NCI-H2227 treated with DMSO at 0.1 percent for 48 hours (cell line): ENCODE measurements around the gene ECE1.
A peak's percentile ranks its signal among the peaks of the same experiment; 100 is the strongest.

Experiments used
- DNase-seq: peaks from one replicate; lab custom pipeline; 2025; lab: John Stamatoyannopoulos, UW

The ECE1 gene

GRCh38 chr1:21325231-21325718 lies 35.0 kb upstream of the ECE1 start:
- DNase-seq = no peak

GRCh38 chr1:21324368-21325141 lies 34.3 kb upstream of the ECE1 start:
- peak; percentile 49 for DNase-seq

GRCh38 chr1:21323091-21323490 lies 32.8 kb upstream of the ECE1 start:
- no peak for DNase-seq

- no peak for DNase-seq
Observed at GRCh38 chr1:21322681-21323016, 32.4 kb upstream of the ECE1 start.

- no peak for DNase-seq
Observed at GRCh38 chr1:21321963-21322680, 31.9 kb upstream of the ECE1 start.

GRCh38 chr1:21320410-21321108 lies 30.3 kb upstream of the ECE1 start:
- no peak for DNase-seq

GRCh38 chr1:21319447-21320407 lies 29.5 kb upstream of the ECE1 start:
- no peak for DNase-seq

- no peak for DNase-seq
Observed at GRCh38 chr1:21318714-21319159, 28.5 kb upstream of the ECE1 start.

GRCh38 chr1:21318057-21318713 lies 27.9 kb upstream of the ECE1 start:
- DNase-seq = no peak

- DNase-seq = no peak
Observed at GRCh38 chr1:21317690-21318043, 27.4 kb upstream of the ECE1 start.

- no peak for DNase-seq
Observed at GRCh38 chr1:21317035-21317689, 26.9 kb upstream of the ECE1 start.

GRCh38 chr1:21314743-21315396 lies 24.6 kb upstream of the ECE1 start:
- DNase-seq = no peak

- DNase-seq = no peak
Observed at GRCh38 chr1:21313886-21314721, 23.8 kb upstream of the ECE1 start.

- DNase-seq = no peak
Observed at GRCh38 chr1:21313203-21313885, 23.1 kb upstream of the ECE1 start.

- DNase-seq = no peak
Observed at GRCh38 chr1:21312407-21312992, 22.2 kb upstream of the ECE1 start.

GRCh38 chr1:21311016-21311415 lies 20.8 kb upstream of the ECE1 start:
- DNase-seq = no peak

GRCh38 chr1:21308847-21309652 lies 18.8 kb upstream of the ECE1 start:
- no peak for DNase-seq
